Fibroblast of the aortic adventitia (primary cell): ENCODE results near the gene MFSD6L. TPM values are rescaled to one million over a fixed set of nuclear protein-coding genes. Genes with fewer than 3 reads are reported as not detected.
A peak's percentile ranks its signal among the peaks of the same experiment; 100 is the strongest.

ENCODE experiments used
- DNase-seq: peaks from one replicate; pipeline ENCODE4 v3.0.0-alpha.2; 2010; ENCODE audit warnings: low read depth
- H3K4me3 ChIP-seq: 2 replicates; pipeline ENCODE4 v1.5.1; 2011; ENCODE audit warnings: low read depth, mild to moderate bottlenecking, control low read depth, low read length, moderate library complexity
- CTCF ChIP-seq: IDR thresholded peaks from 2 replicates; pipeline ENCODE4 v1.5.1; 2011; ENCODE audit warnings: mild to moderate bottlenecking, low read length, control low read depth, inconsistent platforms; ENCODE audit not compliant: insufficient read depth
- total RNA-seq: library from RNA; depleted of rRNA; stranded (reverse); fragments of >200 nt; gene quantifications from 2 replicates; pipeline ENCODE4 v1.2.3, GENCODE V29; 2012; ENCODE audit warnings: low replicate concordance

Gene MFSD6L
- total RNA-seq, 1 donor: not detected

- H3K4me3 ChIP-seq: no peak overlapping the region
- TF ChIP-seq CTCF: no peak
- DNase-seq: no peak
Observed at GRCh38 chr17:8800656-8801055, 1.5 kb upstream of the MFSD6L start.

- no peak overlapping the region for H3K4me3 ChIP-seq
- DNase-seq: no peak
- TF ChIP-seq CTCF: no peak
Observed at GRCh38 chr17:8799570-8800212, 526 bp upstream of the MFSD6L start.

- no peak for DNase-seq
- no peak for TF ChIP-seq CTCF
- H3K4me3 ChIP-seq: no peak overlapping the region
Observed at GRCh38 chr17:8798176-8798845, 854 bp downstream of the MFSD6L start.

- TF ChIP-seq CTCF: no peak
- no peak for DNase-seq
- no peak overlapping the region for H3K4me3 ChIP-seq
Observed at GRCh38 chr17:8797621-8798175, 1.5 kb downstream of the MFSD6L start.

GRCh38 chr17:8794636-8795035, 4.5 kb downstream of the MFSD6L start:
- peak; percentile 10 for DNase-seq
- no peak for TF ChIP-seq CTCF
- H3K4me3 ChIP-seq: no peak overlapping the region

GRCh38 chr17:8793649-8794048, 5.5 kb downstream of the MFSD6L start:
- H3K4me3 ChIP-seq: no peak overlapping the region
- no peak for DNase-seq
- no peak for TF ChIP-seq CTCF
